HG03139 (cell line): ENCODE measurements around the gene BBS9.
"Not testable (repeated sequence)": the region's sequence is repeated elsewhere in the genome, so short reads cannot be mapped to it uniquely, and the experiment has no call there.

ENCODE experiments used
- ATAC-seq: cut with Tn5 transposase; IDR thresholded peaks from one replicate; pipeline ENCODE4 v1.9.1; 2021; ENCODE audit not compliant: unreplicated experiment

BBS9 gene

DNA sequence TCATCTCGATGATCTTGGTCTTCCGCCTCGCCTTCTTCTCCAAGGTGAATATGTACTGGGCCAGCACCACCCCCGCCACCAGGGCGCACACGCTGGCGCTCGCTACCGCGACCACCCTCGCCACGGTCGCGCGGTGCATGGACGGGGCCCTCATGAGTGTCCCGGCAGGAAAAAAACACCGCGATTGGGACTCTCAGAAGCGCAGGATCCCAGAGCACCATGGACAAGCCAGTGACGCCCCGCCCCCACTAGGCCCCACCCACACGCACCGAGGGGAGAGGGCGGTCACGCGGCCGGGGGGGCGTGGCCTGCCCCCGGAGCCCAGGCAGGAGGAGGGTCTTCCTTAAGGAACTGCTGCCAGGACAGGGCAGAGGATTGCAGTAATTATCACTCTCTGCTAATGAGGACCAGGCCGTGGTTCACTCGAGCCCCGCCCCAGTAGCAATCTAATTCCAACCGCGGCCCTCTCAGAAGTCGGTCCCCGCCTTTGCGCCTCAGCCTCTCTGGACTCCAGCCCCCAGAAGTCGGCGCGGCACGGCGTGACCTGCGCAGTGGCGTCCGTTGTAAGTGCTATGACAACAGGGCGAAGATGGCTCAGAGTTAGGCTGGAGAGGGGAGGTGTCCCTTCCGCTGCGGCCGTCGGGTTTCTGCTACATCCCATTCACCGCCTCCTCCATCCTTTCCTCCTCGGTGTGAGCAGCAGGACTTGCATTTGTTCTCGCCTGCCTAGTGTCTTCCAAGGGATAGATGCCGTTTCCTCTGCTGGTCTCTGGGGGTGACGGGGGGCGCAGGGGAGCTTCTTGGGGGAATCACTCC, at the start of gene BBS9:
TSS of gene BBS9 (plus strand) at position 575 of the 816 bp plus-strand sequence. CDS start 16,689 bp downstream, outside the sequence.
- peak; percentile 100 for ATAC-seq

GRCh38 chr7:33079763-33080690, 49.3 kb upstream of the BBS9 start:
- no peak for ATAC-seq

DNA sequence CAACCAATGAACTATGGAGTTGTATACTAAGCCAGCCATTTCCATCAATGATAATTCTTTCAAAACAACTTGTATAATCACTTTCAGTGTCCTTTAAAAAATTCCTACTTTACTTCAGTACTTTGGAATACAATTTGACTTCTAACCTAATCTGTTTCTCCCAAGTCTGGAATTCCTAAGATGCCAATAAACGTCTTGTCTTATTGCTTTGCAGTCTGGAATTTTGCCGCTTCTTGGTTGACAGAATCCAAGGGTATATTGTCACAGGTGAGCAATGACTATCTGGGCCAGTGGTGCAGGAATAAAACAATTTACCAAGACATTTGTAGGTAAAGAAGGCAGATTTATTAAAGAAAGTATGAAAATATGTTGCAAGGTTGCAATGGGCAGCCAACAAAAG, 42.0 kb upstream of the BBS9 start:
- no peak for ATAC-seq

DNA sequence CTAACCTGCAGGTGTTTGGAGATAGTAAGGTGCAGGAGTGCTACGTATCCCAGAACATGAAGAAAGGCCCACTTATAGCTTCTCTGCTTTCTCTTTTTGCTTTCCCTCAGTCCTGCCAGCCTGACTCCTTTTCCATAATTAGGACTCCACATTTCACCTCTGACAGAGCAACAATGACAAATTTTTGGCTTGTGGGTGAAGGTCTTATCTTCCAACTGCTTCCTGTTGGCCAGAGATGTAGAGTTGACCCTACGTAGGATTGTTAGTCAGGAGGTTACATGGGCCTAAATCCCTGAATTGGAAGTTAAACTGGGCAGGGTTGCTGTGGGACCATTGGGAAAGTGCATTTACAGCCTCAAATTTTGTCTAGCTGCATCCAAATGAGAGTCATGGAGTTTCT, 41.5 kb upstream of the BBS9 start:
- ATAC-seq: no peak

DNA sequence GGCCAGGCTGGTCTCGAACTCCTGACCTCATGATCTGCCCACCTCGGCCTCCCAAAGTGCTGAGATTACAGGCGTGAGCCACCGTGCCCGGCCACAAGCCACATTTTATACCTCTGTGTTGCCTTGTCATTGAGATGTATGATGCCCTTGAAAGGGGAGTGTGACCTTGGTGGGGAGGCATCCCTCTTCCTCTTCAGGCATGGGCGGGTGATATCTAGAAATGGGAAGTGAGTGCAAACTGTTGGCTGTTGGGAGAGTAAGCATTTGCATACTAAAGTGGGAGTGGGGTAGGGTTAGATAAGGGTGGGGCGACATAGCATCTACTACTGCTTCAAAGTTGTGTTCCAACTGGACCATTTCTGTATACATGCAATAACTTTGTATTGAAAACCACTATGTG, 40.2 kb upstream of the BBS9 start:
- ATAC-seq: no peak

- no peak for ATAC-seq
Observed at GRCh38 chr7:33091111-33091531, 38.2 kb upstream of the BBS9 start.

DNA sequence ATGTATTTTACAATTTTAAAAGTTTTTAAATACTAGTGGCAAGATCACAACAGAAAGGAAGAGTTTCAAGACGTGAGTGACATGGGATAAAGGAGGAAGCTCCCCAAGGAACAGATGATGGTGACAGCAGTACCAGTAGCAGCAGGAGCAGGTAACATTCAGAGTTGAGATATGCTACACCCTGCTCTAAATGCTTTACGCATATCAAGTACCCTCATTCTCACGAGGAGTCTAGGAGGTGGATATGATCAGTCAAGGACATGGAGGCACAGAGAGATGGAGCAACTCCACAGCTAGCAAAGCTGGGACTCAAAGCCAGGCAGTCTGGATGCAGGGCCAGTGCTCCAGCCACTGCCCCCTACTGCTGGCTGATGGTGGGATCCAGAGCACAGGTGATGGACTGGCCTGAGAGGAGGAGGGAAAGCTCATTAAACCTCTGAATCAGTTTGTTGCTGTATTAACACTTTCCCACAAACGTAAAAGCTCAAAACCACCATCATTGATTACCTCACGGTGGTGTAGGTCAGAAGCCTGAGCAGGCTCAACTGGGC, 37.6 kb upstream of the BBS9 start:
- ATAC-seq: no peak

- no peak for ATAC-seq
Observed at GRCh38 chr7:33093266-33093665, 36.1 kb upstream of the BBS9 start.

DNA sequence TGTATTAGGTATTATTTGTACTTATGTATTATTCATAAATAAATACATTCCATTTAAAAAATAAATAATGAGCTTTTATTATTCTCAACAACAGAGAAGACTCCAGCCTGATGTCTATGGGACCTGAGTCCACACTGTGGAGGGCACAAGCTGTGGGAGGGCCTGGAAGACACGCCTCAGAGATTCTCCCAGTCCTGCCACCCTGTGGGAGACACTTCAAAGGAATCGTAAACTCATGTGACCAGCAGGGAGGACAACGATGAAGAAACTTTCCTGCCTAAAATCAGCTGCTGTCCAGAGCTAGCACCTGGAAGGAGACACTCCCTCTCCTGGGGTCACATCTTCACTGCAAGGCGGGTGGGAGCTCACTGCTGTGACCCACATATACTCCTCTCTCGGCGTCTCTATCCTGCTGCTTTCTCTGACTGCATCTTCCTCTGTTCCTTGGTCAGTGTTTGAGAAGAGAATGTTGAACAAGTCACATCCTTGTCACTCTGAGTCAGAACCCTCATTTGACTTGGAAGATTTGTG, 34.6 kb upstream of the BBS9 start:
- not testable (repeated sequence) for ATAC-seq

DNA sequence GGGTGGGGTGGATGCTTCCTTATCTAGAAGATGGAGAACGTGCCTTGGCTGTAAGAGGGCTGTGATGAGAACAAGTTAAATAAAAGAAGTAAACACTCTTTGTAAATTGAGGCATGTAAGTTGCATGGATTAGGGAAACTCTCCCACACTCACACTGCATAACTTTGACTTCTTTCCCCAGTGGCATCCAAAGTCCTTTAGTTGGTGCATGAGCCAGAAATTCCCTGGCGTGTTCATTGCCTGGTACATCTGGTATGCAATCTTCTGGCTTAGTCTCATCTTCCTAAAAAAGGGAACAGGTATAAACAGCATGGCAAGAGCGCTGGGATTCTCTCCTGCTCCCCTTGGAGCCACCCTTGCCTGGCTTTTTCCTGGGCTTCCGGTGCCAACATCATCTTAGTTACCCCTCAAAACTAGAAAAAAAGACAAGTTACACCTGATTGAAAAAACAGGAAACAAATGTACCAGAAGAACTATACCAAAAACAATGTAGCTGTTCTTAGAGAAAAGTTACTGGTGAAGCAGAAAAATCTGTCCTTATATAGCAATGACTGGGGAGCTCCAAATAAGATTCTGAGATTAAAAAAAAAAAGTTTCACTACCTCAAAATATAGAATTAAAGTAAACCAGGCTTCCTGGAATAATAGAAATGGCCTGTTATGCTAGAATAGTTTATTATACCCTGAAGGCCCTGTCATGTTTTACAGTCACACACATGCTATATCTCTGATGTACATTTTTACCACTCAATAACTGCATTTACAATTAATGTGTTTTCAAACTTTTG, 30.0 kb upstream of the BBS9 start:
- no peak for ATAC-seq

- ATAC-seq: no peak
Observed at GRCh38 chr7:33100770-33101169, 28.6 kb upstream of the BBS9 start.

DNA sequence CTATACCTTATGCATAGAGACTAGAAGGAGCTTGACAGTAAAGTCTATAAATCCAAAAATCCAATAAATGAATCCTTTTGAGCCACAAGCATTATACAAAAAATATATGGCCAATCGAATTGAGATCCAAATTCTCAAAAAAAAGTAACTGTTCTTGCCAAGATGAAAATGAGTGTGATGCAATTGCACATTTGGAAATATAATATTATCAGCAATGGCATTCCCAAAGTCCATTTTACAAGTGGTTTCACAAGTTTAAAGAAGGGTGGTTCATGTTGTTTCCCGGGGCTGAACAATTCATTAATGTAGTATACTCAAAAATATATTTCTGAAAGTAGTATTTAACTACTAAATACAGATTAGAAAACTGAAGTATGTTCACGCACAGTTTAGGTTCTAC, 27.5 kb upstream of the BBS9 start:
- ATAC-seq: no peak

DNA sequence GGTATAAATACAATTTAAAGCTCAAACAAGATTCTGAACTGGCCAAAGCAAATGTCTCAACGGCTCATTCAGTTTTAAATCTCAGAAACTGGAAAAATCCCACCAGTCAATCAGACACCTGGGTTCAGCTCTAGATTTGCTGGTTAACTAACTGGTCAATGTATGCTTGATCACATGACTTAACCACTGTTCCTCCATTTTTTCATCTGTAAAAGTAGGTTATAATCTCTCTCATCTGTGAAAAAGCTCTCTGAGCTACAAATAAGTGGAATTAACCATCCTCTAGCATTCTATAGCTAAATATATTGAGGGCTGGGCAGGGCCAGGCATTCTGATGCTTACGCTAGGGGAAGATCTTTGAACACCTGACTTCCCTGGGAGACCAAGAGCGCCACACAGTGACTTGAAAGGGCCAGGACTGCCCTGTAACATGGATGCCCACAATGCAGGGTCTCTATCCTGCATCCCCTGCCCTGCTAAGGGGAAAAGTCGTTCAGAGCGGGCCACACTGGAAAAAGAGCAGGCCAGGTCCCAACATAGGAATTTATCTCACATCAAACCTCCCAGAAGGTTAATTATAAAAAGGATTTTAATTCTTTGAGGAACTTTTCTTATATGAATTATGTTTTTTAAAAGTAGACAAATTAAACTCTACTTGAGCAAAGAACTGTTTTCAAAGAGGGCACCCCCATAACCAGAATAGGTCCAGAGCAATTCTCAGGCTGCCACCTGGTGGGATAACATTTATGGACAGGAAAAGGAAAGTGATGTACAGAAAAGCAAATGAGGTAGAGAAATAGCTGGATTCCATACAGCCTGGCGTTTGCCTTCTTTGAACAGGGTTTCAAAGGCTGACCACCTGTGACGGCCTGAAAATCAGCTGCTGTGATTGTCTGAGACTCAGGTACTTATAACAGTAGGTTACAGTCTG, 22.0 kb upstream of the BBS9 start:
- ATAC-seq: no peak

DNA sequence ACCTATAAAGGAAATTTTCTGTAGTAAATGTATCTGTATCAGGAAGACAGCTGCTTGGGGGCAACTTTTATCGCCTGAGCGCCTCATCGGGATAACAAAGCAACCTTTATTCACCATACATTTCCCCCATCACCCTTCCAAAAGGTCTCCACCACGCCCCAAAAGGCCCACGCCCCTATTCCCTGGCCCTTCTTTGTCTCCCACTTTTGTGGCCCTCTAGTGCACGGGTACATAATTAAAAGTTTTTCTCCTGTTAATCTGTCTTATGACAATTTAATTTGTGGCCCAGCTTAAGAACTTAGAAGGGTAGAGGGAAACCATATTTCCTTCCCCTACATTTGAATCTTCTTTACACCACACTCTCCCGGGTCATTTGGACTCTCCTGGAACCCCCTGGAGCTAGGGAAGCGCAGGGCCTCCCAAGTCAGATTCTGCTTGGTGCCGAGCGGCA, 20.8 kb upstream of the BBS9 start:
- ATAC-seq: peak; percentile 21

DNA sequence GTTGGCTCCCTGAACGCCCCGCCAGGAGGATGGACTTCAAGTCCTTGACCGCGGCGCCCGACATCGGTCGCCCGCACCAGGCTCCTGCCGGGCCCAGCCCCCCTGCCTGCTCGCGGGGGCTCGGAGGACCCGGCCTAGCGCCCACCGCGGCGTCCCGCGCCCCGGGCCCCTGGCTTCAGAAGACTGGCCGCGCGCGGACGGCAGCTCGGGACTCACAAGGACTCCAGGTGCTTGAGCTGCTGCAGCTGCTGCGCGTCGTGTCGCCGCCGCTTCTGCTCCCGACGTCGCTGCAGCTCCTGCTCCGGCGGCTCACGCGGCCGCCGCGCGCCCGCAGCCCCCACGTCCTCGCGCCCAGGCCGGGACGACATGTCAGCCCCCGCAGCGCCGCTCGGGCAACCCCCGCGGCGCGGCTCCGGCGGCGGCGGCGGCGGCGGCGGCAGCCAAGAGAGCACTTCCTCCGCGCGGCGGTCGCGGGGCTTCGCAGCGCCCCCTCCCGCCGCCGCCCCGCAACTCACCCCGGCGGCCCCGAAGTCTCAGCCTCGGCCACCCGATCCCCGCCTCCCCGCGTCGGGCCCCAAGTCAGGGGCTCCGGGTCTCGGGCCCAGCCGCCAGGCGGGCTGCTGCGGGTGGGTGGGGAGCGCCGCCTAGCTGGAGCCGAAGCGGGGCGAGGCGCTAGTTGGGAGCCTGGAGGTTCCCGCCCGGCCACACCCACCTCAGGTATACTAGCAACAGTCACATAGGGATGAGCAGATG, 20.2 kb upstream of the BBS9 start, which contains the start of gene RP9:
TSS of gene RP9 (minus strand) at position 400 of the 753 bp plus-strand sequence. CDS start at position 368, 32 bp downstream.
- ATAC-seq: peak; percentile 85

- ATAC-seq: no peak
Observed at GRCh38 chr7:33109758-33110238, 19.6 kb upstream of the BBS9 start.

- no peak for ATAC-seq
Observed at GRCh38 chr7:33111614-33112013, 17.8 kb upstream of the BBS9 start.

GRCh38 chr7:33114976-33115375, 14.4 kb upstream of the BBS9 start:
- no peak for ATAC-seq
